ENCODE measurements around the gene GRID2.

DNA sequence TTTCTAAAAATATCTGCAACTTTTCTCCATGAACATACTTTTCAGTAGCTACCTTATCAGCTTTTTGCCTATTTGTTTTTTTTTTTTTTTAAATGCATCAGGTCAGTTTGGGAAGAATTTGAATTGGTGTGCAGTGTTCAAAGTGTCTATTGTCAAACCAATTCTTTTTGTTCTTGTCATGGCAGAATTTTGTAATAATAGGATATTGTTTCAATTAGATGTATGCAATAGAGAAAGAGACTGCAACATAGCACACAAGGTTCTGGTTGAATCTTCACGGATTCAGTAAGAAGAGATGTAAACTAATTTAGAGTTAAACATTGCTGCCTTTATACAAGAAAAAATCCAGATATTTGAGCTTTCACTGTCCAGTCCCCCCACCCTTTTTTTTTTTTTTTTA is 277.1 kb downstream of the GRID2 start:
- no peak for TF ChIP-seq EZH2 (IDR thresholded peaks at IDR 0.05)
- TF ChIP-seq, protein P1, sequence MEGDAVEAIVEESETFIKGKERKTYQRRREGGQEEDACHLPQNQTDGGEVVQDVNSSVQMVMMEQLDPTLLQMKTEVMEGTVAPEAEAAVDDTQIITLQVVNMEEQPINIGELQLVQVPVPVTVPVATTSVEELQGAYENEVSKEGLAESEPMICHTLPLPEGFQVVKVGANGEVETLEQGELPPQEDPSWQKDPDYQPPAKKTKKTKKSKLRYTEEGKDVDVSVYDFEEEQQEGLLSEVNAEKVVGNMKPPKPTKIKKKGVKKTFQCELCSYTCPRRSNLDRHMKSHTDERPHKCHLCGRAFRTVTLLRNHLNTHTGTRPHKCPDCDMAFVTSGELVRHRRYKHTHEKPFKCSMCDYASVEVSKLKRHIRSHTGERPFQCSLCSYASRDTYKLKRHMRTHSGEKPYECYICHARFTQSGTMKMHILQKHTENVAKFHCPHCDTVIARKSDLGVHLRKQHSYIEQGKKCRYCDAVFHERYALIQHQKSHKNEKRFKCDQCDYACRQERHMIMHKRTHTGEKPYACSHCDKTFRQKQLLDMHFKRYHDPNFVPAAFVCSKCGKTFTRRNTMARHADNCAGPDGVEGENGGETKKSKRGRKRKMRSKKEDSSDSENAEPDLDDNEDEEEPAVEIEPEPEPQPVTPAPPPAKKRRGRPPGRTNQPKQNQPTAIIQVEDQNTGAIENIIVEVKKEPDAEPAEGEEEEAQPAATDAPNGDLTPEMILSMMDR (IDR thresholded peaks at IDR 0.05), result no peak
